Measurements from ENCODE around the gene SEC14L5.
A peak's percentile ranks its signal among the peaks of the same experiment; 100 is the strongest.

- TF ChIP-seq CTCF (IDR thresholded peaks at IDR 0.05): no peak
- TF ChIP-seq POLR2A (IDR thresholded peaks at IDR 0.05): peak; percentile 60
- peak; percentile 40 for TF ChIP-seq POLR2AphosphoS5 (IDR thresholded peaks at IDR 0.05)
Observed at GRCh38 chr16:4936991-4937781, 20.9 kb upstream of the SEC14L5 start, which contains the start of gene PPL.

Measured in prostate gland (tissue), 2 donors.